Adipocyte (in vitro differentiated cells): Measurements from ENCODE around the gene KLRC2.
A peak's percentile ranks its signal among the peaks of the same experiment; 100 is the strongest.
"Not testable (repeated sequence)": the region's sequence is repeated elsewhere in the genome, so short reads cannot be mapped to it uniquely, and the experiment has no call there.

Experiments
- DNase-seq: peaks from one replicate; pipeline ENCODE4 v3.0.0-alpha.2; 2015; ENCODE audit warnings: low read depth
- H3K27me3 ChIP-seq: replicated peaks from 2 replicates; pipeline ENCODE4 v1.7.0; 2013; ENCODE audit warnings: mild to moderate bottlenecking, low read length, moderate library complexity; ENCODE audit not compliant: control insufficient read depth, insufficient read depth
- H3K36me3 ChIP-seq: 2 replicates; pipeline ENCODE4 v1.7.0; 2013; ENCODE audit warnings: low read length, mild to moderate bottlenecking, moderate library complexity; ENCODE audit not compliant: control insufficient read depth, insufficient read depth, severe bottlenecking
- H3K4me1 ChIP-seq: 2 replicates; pipeline ENCODE4 v1.7.0; 2013; ENCODE audit warnings: mild to moderate bottlenecking, low read length, moderate library complexity; ENCODE audit not compliant: control insufficient read depth, insufficient read depth
- H3K4me3 ChIP-seq: 2 replicates; pipeline ENCODE4 v1.7.0; 2013; ENCODE audit warnings: mild to moderate bottlenecking, low read length, moderate library complexity
- H3K9ac ChIP-seq: 2 replicates; pipeline ENCODE4 v1.7.0; 2013; ENCODE audit warnings: mild to moderate bottlenecking, low read length, moderate library complexity
- H3K9me3 ChIP-seq: 2 replicates; pipeline ENCODE4 v1.7.0; 2013; ENCODE audit warnings: mild to moderate bottlenecking, low read length, moderate library complexity; ENCODE audit not compliant: control insufficient read depth

The KLRC2 gene

DNA sequence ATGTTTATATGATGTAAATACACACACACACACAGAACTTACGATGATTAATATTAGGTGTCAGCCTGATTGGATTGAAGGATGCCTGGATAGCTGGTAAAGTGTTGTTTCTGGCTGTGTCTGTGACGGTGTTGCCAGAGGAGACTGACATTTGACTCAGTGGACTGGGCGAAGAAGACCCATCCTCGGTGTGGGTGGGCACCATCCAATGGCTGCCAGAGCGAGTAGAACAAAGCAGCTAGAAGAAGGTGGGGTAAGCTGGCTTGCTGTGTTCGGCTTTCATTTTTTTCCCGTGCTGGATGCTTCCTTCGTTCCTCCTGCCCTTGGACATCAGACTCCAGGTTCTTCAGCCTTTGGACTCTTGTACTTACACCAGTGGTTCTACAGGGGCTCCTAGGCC is 5.3 kb upstream of the KLRC2 start:
- H3K9ac ChIP-seq, H3K4me3 ChIP-seq, H3K27me3 ChIP-seq, H3K4me1 ChIP-seq, H3K9me3 ChIP-seq, H3K36me3 ChIP-seq, DNase-seq: not testable (repeated sequence)

DNA sequence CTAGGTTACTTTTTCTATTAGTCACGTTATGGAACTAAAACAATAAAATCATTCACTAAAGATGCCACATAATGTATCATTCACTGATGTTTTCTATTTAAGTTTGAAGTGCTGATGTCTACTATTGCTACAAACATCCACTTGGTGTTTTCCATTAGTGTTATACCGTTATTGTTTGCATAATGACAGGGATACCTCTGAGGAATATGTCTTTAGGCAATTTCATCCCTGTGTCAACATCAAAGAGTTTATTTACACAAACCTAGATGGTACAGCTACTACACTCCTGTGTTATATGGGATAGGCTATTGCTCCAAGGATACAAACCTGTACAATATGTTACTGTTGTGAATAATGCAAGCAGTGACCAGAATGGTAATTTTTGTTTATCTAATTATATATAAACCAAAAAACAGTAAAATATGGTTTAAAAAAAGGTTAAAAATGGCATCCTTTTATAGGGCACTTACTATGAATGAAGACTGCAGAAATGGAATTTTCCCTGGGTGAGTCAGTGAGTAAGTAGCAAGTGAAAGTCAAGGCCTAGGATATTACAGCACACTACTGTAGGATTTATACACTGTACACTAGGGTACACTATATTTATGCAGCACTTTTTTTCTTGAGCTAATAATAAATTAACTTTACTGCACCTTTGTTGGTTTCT is 3.9 kb upstream of the KLRC2 start:
- H3K4me3 ChIP-seq, H3K36me3 ChIP-seq, H3K27me3 ChIP-seq, H3K9ac ChIP-seq, H3K4me1 ChIP-seq, DNase-seq, H3K9me3 ChIP-seq: not testable (repeated sequence)

DNA sequence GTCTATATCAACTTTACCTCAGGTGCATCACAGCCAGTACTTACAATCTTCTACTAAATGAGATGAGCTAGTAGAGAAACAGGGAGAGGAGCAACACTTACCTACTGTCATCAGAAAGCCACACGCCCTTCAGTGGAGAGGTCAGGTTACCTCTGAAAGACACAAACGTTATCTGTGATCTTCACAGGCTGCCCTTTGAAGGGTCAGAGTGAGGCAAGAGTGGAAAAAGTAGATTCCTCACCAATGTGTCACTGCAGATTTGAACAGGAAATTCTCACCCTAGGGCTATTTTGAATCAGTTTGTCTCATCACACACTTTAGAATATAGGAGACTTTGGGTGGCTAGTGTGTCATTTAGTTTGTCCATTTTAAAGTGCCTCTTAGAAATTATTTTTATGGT is 1.8 kb upstream of the KLRC2 start:
- H3K4me1 ChIP-seq, H3K36me3 ChIP-seq, H3K4me3 ChIP-seq, H3K9me3 ChIP-seq, H3K27me3 ChIP-seq, DNase-seq, H3K9ac ChIP-seq: not testable (repeated sequence)

DNA sequence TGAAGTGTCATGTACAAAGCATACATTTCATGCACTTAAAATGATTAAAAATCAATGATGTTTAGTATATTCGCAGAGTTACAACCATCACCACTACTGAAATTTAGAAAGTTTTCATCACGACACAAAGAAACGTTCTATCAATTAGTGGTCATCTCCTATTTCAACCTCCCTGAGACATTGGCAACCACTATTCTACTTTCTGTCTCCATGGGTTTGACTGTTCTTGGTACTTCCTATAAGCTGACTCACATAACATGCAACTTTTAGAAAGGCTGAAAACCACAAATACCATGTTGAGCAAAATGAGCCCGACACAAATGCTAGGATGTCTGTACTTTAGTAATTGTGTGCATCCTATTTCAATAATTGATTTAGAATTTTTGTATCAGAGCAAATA is 5.2 kb downstream of the KLRC2 start:
- H3K36me3 ChIP-seq, DNase-seq, H3K9me3 ChIP-seq, H3K4me1 ChIP-seq, H3K27me3 ChIP-seq, H3K4me3 ChIP-seq, H3K9ac ChIP-seq: not testable (repeated sequence)

DNA sequence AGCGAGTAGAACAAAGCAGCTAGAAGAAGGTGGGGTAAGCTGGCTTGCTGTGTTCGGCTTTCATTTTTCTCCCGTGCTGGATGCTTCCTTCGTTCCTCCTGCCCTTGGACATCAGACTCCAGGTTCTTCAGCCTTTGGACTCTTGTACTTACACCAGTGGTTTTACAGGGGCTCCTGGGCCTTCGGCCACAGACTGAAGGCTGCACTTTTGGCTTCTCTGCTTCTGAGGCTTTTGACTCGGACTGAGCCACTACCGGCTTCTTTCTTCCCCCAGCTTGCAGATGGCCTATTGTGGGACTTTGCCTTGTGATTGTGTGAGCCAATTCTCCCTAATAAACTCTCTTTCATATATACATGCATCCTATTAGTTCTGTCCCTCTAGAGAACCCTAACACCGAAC is 9.9 kb downstream of the KLRC2 start:
- not testable (repeated sequence) for H3K9me3 ChIP-seq, H3K27me3 ChIP-seq, H3K9ac ChIP-seq, H3K4me3 ChIP-seq, H3K4me1 ChIP-seq, DNase-seq, H3K36me3 ChIP-seq

DNA sequence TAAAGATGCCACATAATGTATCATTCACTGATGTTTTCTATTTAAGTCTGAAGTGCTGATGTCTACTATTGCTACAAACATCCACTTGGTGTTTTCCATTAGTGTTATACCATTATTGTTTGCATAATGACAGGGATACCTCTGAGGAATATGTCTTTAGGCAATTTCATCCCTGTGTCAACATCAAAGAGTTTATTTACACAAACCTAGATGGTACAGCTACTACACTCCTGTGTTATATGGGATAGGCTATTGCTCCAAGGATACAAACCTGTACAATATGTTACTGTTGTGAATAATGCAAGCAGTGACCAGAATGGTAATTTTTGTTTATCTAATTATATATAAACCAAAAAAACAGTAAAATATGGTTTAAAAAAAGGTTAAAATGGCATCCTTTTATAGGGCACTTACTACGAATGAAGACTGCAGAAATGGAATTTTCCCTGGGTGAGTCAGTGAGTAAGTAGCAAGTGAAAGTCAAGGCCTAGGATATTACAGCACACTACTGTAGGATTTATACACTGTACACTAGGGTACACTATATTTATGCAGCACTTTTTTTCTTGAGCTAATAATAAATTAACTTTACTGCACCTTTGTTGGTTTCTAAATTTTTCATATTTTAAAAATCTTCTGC is 11.4 kb downstream of the KLRC2 start:
- H3K27me3 ChIP-seq, H3K36me3 ChIP-seq: not testable (repeated sequence)

DNA sequence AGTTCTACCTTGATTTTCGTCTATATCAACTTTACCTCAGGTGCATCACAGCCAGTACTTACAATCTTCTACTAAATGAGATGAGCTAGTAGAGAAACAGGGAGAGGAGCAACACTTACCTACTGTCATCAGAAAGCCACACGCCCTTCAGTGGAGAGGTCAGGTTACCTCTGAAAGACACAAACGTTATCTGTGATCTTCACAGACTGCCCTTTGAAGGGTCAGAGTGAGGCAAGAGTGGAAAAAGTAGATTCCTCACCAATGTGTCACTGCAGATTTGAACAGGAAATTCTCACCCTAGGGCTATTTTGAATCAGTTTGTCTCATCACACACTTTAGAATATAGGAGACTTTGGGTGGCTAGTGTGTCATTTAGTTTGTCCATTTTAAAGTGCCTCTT is 13.7 kb downstream of the KLRC2 start:
- H3K36me3 ChIP-seq, H3K9ac ChIP-seq, H3K27me3 ChIP-seq, H3K9me3 ChIP-seq, H3K4me1 ChIP-seq, H3K4me3 ChIP-seq, DNase-seq: not testable (repeated sequence)

More for the DNA sequence above, 11.4 kb downstream of the KLRC2 start:
- H3K9ac ChIP-seq, H3K9me3 ChIP-seq, H3K4me3 ChIP-seq, H3K4me1 ChIP-seq: not testable (repeated sequence)
- peak; percentile 15 for DNase-seq

DNA sequence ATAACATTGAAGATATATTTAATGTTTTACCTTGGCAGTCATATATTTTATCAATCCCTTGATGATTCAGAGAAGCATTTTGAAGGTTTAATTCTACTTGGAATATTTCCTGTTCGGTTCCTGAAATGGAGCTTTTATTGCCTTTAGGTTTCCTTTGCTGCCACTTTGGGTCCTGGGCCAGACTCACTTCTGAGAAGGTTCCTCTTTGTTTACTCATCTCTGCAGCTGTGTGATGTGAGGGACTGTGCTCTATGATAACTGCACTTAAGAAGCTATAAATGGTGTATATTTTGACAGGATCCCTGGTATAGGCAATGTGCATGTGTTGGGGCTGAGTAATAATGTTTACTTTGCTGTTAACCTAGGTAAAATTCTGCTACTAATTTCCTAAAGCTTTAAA is 15.5 kb downstream of the KLRC2 start, which contains the start of gene KLRC3:
Gene KLRC3, minus strand, starts transcription at position 262 of the 400 bp plus-strand sequence. Its CDS starts 45 bp downstream, at position 217.
- not testable (repeated sequence) for H3K4me3 ChIP-seq, H3K9ac ChIP-seq, DNase-seq, H3K9me3 ChIP-seq, H3K4me1 ChIP-seq, H3K36me3 ChIP-seq, H3K27me3 ChIP-seq

DNA sequence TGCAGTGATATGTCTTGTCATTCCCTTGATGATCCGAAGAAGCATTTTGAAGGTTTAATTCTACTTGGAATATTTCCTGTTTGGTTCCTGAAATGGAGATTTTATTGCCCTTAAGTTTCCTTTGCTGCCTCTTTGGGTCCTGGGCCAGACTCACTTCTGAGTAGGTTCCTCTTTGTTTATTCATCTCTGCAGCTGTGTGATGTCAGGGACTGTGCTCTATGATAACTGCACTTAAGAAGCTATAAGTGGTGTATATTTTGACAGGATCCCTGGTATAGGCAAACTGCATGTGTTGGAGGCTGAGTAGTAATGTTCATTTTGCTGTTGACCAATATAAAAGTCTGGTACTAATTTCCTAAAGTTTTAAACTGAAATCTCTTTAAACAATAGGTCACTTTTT is 26.4 kb downstream of the KLRC2 start, which contains the start of gene KLRC4:
Gene KLRC4, minus strand, starts transcription at position 366 of the 400 bp plus-strand sequence. Its CDS starts 182 bp downstream, at position 184.
- peak; percentile 18 for DNase-seq
- Histone ChIP-seq H3K4me3 (no peak within 1 kb of the TSS), H3K9me3 (peaks cover 8% of the 10 kb centered on the region), H3K27me3 (no peaks in the 10 kb centered on the region), H3K4me1 (no peaks in the 10 kb centered on the region), H3K36me3 (no peaks in the 10 kb centered on the region), H3K9ac (no peak within 1 kb of the TSS)

DNA sequence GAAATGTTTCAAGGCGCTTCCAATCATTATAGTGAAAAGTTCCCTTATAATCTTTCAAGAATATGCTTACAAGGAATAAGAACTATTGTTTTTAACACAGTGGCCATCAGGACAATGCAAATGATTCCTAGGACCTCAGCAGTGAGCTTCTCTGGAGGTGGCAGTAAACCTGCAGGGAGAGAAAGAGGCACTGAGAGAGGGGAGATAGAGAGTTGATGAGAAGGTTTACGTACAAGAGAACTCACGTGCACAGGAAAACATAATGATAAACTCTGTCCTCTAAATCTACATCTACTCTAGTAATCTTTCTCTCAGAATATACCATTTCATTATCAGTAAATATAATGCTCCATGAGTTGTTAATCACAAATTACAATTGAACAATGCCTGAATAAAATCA is 27.0 kb downstream of the KLRC2 start:
- H3K9ac ChIP-seq = no peak overlapping the region
- no peak for DNase-seq
- no peak overlapping the region for H3K4me3 ChIP-seq
- H3K36me3 ChIP-seq = no peaks in the 10 kb centered on the region
- no peaks in the 10 kb centered on the region for H3K27me3 ChIP-seq
- H3K4me1 ChIP-seq = no peaks in the 10 kb centered on the region
- peaks cover 10% of the 10 kb centered on the region for H3K9me3 ChIP-seq

DNA sequence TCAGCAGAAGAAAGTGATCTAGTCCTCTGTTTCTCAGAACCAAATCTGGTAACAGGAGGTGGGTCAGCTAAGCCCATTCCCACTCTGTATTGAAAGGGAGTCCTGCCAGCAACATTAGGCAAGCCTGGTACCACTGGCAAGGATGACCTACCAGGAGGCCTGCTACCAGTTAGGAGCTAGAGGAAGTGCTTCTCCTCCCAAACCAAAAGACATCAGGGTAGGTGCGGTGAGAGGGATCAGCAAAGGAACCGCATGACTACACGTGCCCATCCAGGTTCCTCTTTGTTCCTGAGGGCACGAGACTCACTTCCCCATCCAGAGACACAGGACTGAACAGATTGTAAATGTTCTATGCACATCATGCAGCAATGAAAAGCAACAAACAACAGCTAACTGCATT is 29.1 kb downstream of the KLRC2 start:
- no peak overlapping the region for H3K4me3 ChIP-seq
- no peaks in the 10 kb centered on the region for H3K27me3 ChIP-seq
- H3K4me1 ChIP-seq = no peaks in the 10 kb centered on the region
- H3K9me3 ChIP-seq = peaks cover 10% of the 10 kb centered on the region
- DNase-seq = no peak
- H3K9ac ChIP-seq = no peak overlapping the region
- no peaks in the 10 kb centered on the region for H3K36me3 ChIP-seq

DNA sequence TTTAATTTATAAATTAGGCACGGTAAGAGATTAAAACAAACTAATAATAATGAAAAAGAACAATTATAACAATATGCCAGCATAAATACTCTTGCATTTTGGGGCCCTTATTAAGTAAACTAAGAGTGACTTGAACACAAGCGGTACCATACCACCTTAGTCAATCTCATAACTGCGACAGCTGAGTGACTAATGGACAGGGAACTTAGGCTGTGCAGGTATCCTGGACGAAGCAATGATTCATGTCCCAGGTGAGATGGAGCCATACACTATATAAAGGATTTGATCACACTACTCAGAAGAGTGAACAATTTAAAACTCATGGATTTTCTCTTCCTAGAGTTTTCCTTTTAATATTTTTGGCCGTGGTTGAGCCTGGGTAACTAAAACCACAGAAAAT is 30.5 kb downstream of the KLRC2 start:
- Histone ChIP-seq H3K9ac (no peak overlapping the region), H3K9me3 (peaks cover 10% of the 10 kb centered on the region), H3K27me3 (no peaks in the 10 kb centered on the region), H3K36me3 (no peaks in the 10 kb centered on the region), H3K4me1 (no peaks in the 10 kb centered on the region), H3K4me3 (no peak overlapping the region)
- DNase-seq = no peak
